ENCODE results near the gene ONECUT3. TPM values are rescaled to one million over a fixed set of nuclear protein-coding genes. Genes with fewer than 3 reads are reported as not detected.

Gene ONECUT3
- total and polyA plus RNA-seq, 2 of the 4 experiments (the other 2 are of a cell fraction), result not detected

- no peak overlapping the region for H2BK20ac ChIP-seq (ENCODE audit: low read depth, low read length)
- no peak overlapping the region for H2AFZ ChIP-seq (replicated peaks; ENCODE audit: low read length, poor library complexity)
- H3K4me3 ChIP-seq (ENCODE audit: insufficient read depth, low read depth, low read length), result no peak overlapping the region
- intact Hi-C loops (cut with micrococcal nuclease) (no loop called here), dilution Hi-C loops (cut with HindIII; ENCODE audit: low sequenced_read_pairs, unreplicated experiment) (no loop called here), in situ Hi-C loops (cut with MboI; ENCODE audit: low sequenced_read_pairs) (no loop called here)
- H3K14ac ChIP-seq (replicated peaks; ENCODE audit: low read depth, low read length), result no peak overlapping the region
- no peak overlapping the region for H4K91ac ChIP-seq (ENCODE audit: insufficient read depth, low read depth, low read length)
- H3K79me1 ChIP-seq (ENCODE audit: low read depth in 1 of 2, low read length in 2 of 2), result no peaks in the 10 kb centered on the region
- 2% methylated on average over 7 of the region's 50 CpGs; no CpG with 5 or more reads in 1 of the 2 experiments for WGBS, 2 experiments (ENCODE audit: extremely low coverage in 2 of 2, insufficient read length in 1 of 2)
- no peaks in the 10 kb centered on the region for H4K20me1 ChIP-seq (ENCODE audit: insufficient read depth, low read length)
- no peak for ATAC-seq (ENCODE audit: low read depth)
- no peak overlapping the region for H2AK5ac ChIP-seq (ENCODE audit: low read depth, low read length)
- peaks cover 54% of the 10 kb centered on the region for H3K27me3 ChIP-seq (ENCODE audit: control insufficient read depth, insufficient read depth, low read length)
- DNase-seq, result no peak
- H2BK5ac ChIP-seq (ENCODE audit: low read depth, low read length, poor library complexity, severe bottlenecking), result no peak overlapping the region
- no peak overlapping the region for H3K9ac ChIP-seq (ENCODE audit: low read depth, low read length)
- BruUV-seq (replicated peaks), result no TSS peak
- H3K4ac ChIP-seq (ENCODE audit: low read depth, low read length), result no peak overlapping the region
- no peak overlapping the region for H3K18ac ChIP-seq (ENCODE audit: low read depth, low read length)
- peaks cover 4% of the 10 kb centered on the region; the same call in 1 of the 2 replicates for H3K9me3 ChIP-seq (ENCODE audit: control insufficient read depth, insufficient read depth, low read length)
- H3K27ac ChIP-seq (ENCODE audit: insufficient read depth, low read length), result no peak overlapping the region
- H2AK9ac ChIP-seq (replicated peaks; ENCODE audit: low read depth, low read length, poor library complexity), result no peak overlapping the region
- H4K8ac ChIP-seq (ENCODE audit: low read depth in 2 of 2, low read length in 2 of 2), result no peak overlapping the region
- H3K23ac ChIP-seq (ENCODE audit: low read depth, low read length), result no peak overlapping the region
- no peak overlapping the region for H2BK120ac ChIP-seq (ENCODE audit: low read depth, low read length)
- no peaks in the 10 kb centered on the region for H3K4me1 ChIP-seq (ENCODE audit: control insufficient read depth, insufficient read depth, low read length)
- no peak overlapping the region for H3K56ac ChIP-seq (ENCODE audit: extremely low read depth, insufficient read depth, low read length)
- no peaks in the 10 kb centered on the region for H3K36me3 ChIP-seq (ENCODE audit: control insufficient read depth, insufficient read depth, low read length)
- ChIA-PET CTCF (no interaction called here), POLR2A (ENCODE audit: unreplicated experiment) (no interaction called here)
- H2BK15ac ChIP-seq (ENCODE audit: low read depth, low read length), result no peak overlapping the region
- H3K9me1 ChIP-seq (ENCODE audit: insufficient read depth, low read length), result no peaks in the 10 kb centered on the region
- H4K5ac ChIP-seq (ENCODE audit: low read depth, low read length), result no peak overlapping the region
- H3K4me2 ChIP-seq (ENCODE audit: low read depth, low read length), result no peak overlapping the region
- no peak for TF ChIP-seq CHD1 (IDR thresholded peaks at IDR 0.05; ENCODE audit: low read depth, low read length)
- TF ChIP-seq MAFK (IDR thresholded peaks at IDR 0.05; ENCODE audit: low read depth, low read length), result no peak
- no peak for TF ChIP-seq MXI1 (IDR thresholded peaks at IDR 0.05; ENCODE audit: borderline replicate concordance, low read depth, low read length)
- TF ChIP-seq CEBPB (IDR thresholded peaks at IDR 0.05; ENCODE audit: low read depth, low read length), result no peak
- no peak for TF ChIP-seq POLR2A (IDR thresholded peaks at IDR 0.05; ENCODE audit: low read depth, low read length)
- TF ChIP-seq RCOR1 (IDR thresholded peaks at IDR 0.05; ENCODE audit: insufficient replicate concordance, low read length), result no peak
- no peak for TF ChIP-seq RAD21 (IDR thresholded peaks at IDR 0.05; ENCODE audit: low read length)
- no peak for TF ChIP-seq USF2 (IDR thresholded peaks at IDR 0.05; ENCODE audit: low read depth, low read length)
- TF ChIP-seq FOS (IDR thresholded peaks at IDR 0.05; ENCODE audit: low read depth, low read length), result no peak
- TF ChIP-seq NFE2L2 (IDR thresholded peaks at IDR 0.05; ENCODE audit: low read depth, low read length), result no peak
- no peak for TF ChIP-seq BHLHE40 (IDR thresholded peaks at IDR 0.05; ENCODE audit: low read depth, low read length)
- TF ChIP-seq ELK1 (IDR thresholded peaks at IDR 0.05; ENCODE audit: borderline replicate concordance, low read depth, low read length), result no peak
- no peak for TF ChIP-seq SMC3 (IDR thresholded peaks at IDR 0.05; ENCODE audit: low read depth, low read length)
- no peak for TF ChIP-seq MAZ (IDR thresholded peaks at IDR 0.05; ENCODE audit: borderline replicate concordance, low read depth, low read length)
- no peak for TF ChIP-seq CTCF (conservative IDR thresholded peaks at IDR 0.05; ENCODE audit: low read depth, low read length)
These were observed 34.6 kb upstream of the ONECUT3 start for GRCh38 chr19:1718420-1719291.
